GM18505 (cell line): ENCODE measurements around the gene URB1.
A peak's percentile ranks its signal among the peaks of the same experiment; 100 is the strongest.
"Not testable (repeated sequence)": the region's sequence is repeated elsewhere in the genome, so short reads cannot be mapped to it uniquely, and the experiment has no call there.

Experiments used
- ATAC-seq: cut with Tn5 transposase; IDR thresholded peaks from one replicate; pipeline ENCODE4 v1.9.1; 2021; ENCODE audit not compliant: unreplicated experiment
- POLR2A ChIP-seq: IDR thresholded peaks from 4 replicates; pipeline ENCODE4 v1.6.1; 2011; ENCODE audit warnings: borderline replicate concordance; ENCODE audit not compliant: insufficient read depth, insufficient read length; ENCODE audit errors: extremely low read depth

URB1 gene

GRCh38 chr21:32392880-32393676 lies at the start of gene URB1:
TSS of gene URB1 (minus strand) at chr21:32393012. CDS start at chr21:32392910, 102 bp downstream.
- TF ChIP-seq POLR2A, result peak; percentile 88
- ATAC-seq, result peak; percentile 92

- ATAC-seq, result no peak
- no peak for TF ChIP-seq POLR2A
Measured at GRCh38 chr21:32437729-32438128, 44.9 kb upstream of the URB1 start.

- ATAC-seq, result not testable (repeated sequence)
Measured at GRCh38 chr21:32432982-32433660, 40.3 kb upstream of the URB1 start.

- TF ChIP-seq POLR2A, result no peak
- no peak for ATAC-seq
Measured at GRCh38 chr21:32427958-32428623, 35.3 kb upstream of the URB1 start.

- TF ChIP-seq POLR2A, result no peak
- no peak for ATAC-seq
Measured at GRCh38 chr21:32426592-32427051, 33.8 kb upstream of the URB1 start.

- no peak for ATAC-seq
- TF ChIP-seq POLR2A, result no peak
Measured at GRCh38 chr21:32426066-32426465, 33.3 kb upstream of the URB1 start.

GRCh38 chr21:32425628-32426027 lies 32.8 kb upstream of the URB1 start:
- no peak for ATAC-seq
- no peak for TF ChIP-seq POLR2A

GRCh38 chr21:32424674-32425073 lies 31.9 kb upstream of the URB1 start:
- TF ChIP-seq POLR2A, result no peak

GRCh38 chr21:32424191-32424535 lies 31.4 kb upstream of the URB1 start:
- TF ChIP-seq POLR2A, result no peak
- no peak for ATAC-seq

More at GRCh38 chr21:32424674-32425073, 31.9 kb upstream of the URB1 start:
- no peak for ATAC-seq

- no peak for ATAC-seq
- no peak for TF ChIP-seq POLR2A
Measured at GRCh38 chr21:32423320-32424190, 30.7 kb upstream of the URB1 start.

GRCh38 chr21:32422064-32422463 lies 29.3 kb upstream of the URB1 start:
- TF ChIP-seq POLR2A, result no peak
- no peak for ATAC-seq

GRCh38 chr21:32418146-32418545 lies 25.3 kb upstream of the URB1 start:
- ATAC-seq, result no peak
- TF ChIP-seq POLR2A, result no peak
